ENCODE results near the gene SNRK.

GRCh38 chr3:43244694-43245093 is 41.6 kb upstream of the SNRK start:
- TF ChIP-seq POLR2AphosphoS5 (IDR thresholded peaks at IDR 0.05; ENCODE audit: low read depth, low read length) (no peak), TAF1 (IDR thresholded peaks at IDR 0.05; ENCODE audit: low read depth, low read length) (no peak), PAX5 (IDR thresholded peaks at IDR 0.05; ENCODE audit: insufficient read depth, low read length, severe bottlenecking) (no peak), SPI1 (IDR thresholded peaks at IDR 0.05; ENCODE audit: low read depth, low read length) (no peak), POLR2A (IDR thresholded peaks at IDR 0.05; ENCODE audit: low read depth, low read length) (no peak), POU2F2 (IDR thresholded peaks at IDR 0.05; ENCODE audit: low read depth, low read length) (no peak)
